HCT116 (cell line): ENCODE results near the gene BICD1. TPM values are rescaled to one million over a fixed set of nuclear protein-coding genes. Genes with fewer than 3 reads are reported as not detected.

Source experiments
- ATAC-seq: fragments of 200-7000 bp; cut with Tn5 transposase; 2 replicates; pipeline ENCODE4 v1.9.1; 2020; ENCODE audit warnings: mild to moderate bottlenecking, moderate library complexity
- BruUV-seq: library from RNA; stranded (reverse); fragments of 400-500 nt; replicated peaks from 2 replicates; lab custom pipeline; 2021; lab: Mats Ljungman, UMichigan
- CTCF ChIA-PET: fragments of 300-600 bp; sonication (Branson Sonifier 250); formaldehyde crosslinking; loops from one replicate; lab custom pipeline; 2021; ENCODE audit warnings: antibody characterized with exemption; lab: Charles Lee
- POLR2A ChIA-PET: fragments of 300-600, 350-600 bp; sonication (Branson Sonifier 250); formaldehyde crosslinking; loops from one replicate; lab custom pipeline; 2021; ENCODE audit warnings: antibody characterized with exemption; lab: Charles Lee
- RAD21 ChIA-PET, 2 experiments: fragments of 300-600 bp; sonication (Branson Sonifier 250); formaldehyde crosslinking; loops; one replicate each; lab custom pipeline; 2023; ENCODE audit warnings: low total read pairs in 2 of 2; ENCODE audit not compliant: uncharacterized antibody in 2 of 2, unreplicated experiment in 2 of 2, low non-redundant PET in 1 of 2; lab: Charles Lee
- DNase-seq: peaks from one replicate; pipeline ENCODE4 v3.0.0-alpha.2; 2010; ENCODE audit warnings: low read depth, low spot score
- H2AFZ ChIP-seq: fragments of 200-600 bp; shearing (Covaris generic), sonication (generic); 2 replicates; pipeline ENCODE4 v1.6.1; 2017; ENCODE audit warnings: low read depth, mixed run types, mixed read lengths, antibody characterized with exemption, low read length; ENCODE audit not compliant: poor library complexity, severe bottlenecking
- H3K27ac ChIP-seq: 2 replicates; pipeline ENCODE4 v1.5.1; 2012; ENCODE audit warnings: low read depth, low read length
- H3K27me3 ChIP-seq: fragments of 200-600 bp; sonication (generic); 2 replicates; pipeline ENCODE4 v1.6.1; 2016; ENCODE audit warnings: mixed run types, low read length, mixed read lengths; ENCODE audit not compliant: insufficient read depth
- H3K36me3 ChIP-seq, 2 experiments: fragments of 200-500 bp in 1 of 2; fragments of 200-600 bp in 1 of 2; sonication (Bioruptor generic) in 1 of 2; sonication (generic) in 1 of 2; 2 replicates each; pipeline versions ENCODE4 v1.5.1 to v1.6.1; 2014 to 2016; ENCODE audit warnings: low read length in 2 of 2, inconsistent platforms in 1 of 2, mixed read lengths in 1 of 2, mixed run types in 1 of 2; ENCODE audit not compliant: insufficient read depth in 2 of 2, control insufficient read depth in 1 of 2
- H3K4me1 ChIP-seq, 2 experiments: fragments of 200-600 bp in 1 of 2; sonication (generic) in 1 of 2; 2 replicates each; pipeline versions ENCODE4 v1.5.1 to v1.6.1; 2012 to 2017; ENCODE audit warnings: low read length in 2 of 2, inconsistent platforms in 1 of 2, mild to moderate bottlenecking in 1 of 2, mixed read lengths in 1 of 2, mixed run types in 1 of 2, moderate library complexity in 1 of 2; ENCODE audit not compliant: insufficient read depth in 2 of 2, control insufficient read depth in 1 of 2
- H3K4me2 ChIP-seq: fragments of 200-600 bp; sonication (generic); 2 replicates; pipeline ENCODE4 v1.6.1; 2017; ENCODE audit warnings: mixed run types, low read length, mixed read lengths
- H3K4me3 ChIP-seq, 2 experiments: fragments of 200-600 bp in 1 of 2; sonication (generic) in 1 of 2; replicated peaks in 1 of 2; 2 replicates each; pipeline ENCODE4 v1.5.1; 2011 to 2016; ENCODE audit warnings: low read length in 2 of 2, control low read depth in 1 of 2, low read depth in 1 of 2, mild to moderate bottlenecking in 1 of 2, mixed read lengths in 1 of 2, mixed run types in 1 of 2
- H3K79me2 ChIP-seq: fragments of 200-600 bp; sonication (generic); 2 replicates; pipeline ENCODE4 v1.6.1; 2017; ENCODE audit warnings: mild to moderate bottlenecking, mixed run types, low read length, moderate library complexity, mixed read lengths; ENCODE audit not compliant: insufficient read depth
- H3K9ac ChIP-seq: fragments of 200-600 bp; sonication (generic); 2 replicates; pipeline ENCODE4 v1.6.1; 2016; ENCODE audit warnings: low read length, mixed read lengths
- H3K9me2 ChIP-seq: fragments of 200-600 bp; sonication (generic), shearing (Covaris generic); 2 replicates; pipeline ENCODE4 v1.6.1; 2017; ENCODE audit warnings: mixed run types, mild to moderate bottlenecking, moderate library complexity; ENCODE audit not compliant: insufficient read depth
- H3K9me3 ChIP-seq, 2 experiments: fragments of 200-500 bp in 1 of 2; fragments of 200-600 bp in 1 of 2; sonication (Bioruptor generic) in 1 of 2; sonication (generic) in 1 of 2; 2 replicates each; pipeline ENCODE4 v1.6.1; 2014 to 2017; ENCODE audit warnings: low read length in 2 of 2, mixed read lengths in 2 of 2, inconsistent platforms in 1 of 2, low read depth in 1 of 2, mild to moderate bottlenecking in 1 of 2, mixed run types in 1 of 2, moderate library complexity in 1 of 2; ENCODE audit not compliant: control insufficient read depth in 1 of 2, insufficient read depth in 1 of 2
- H4K20me1 ChIP-seq: fragments of 200-600 bp; sonication (generic), shearing (Covaris generic); 2 replicates; pipeline ENCODE4 v1.6.1; 2017; ENCODE audit warnings: mixed run types, mild to moderate bottlenecking, moderate library complexity; ENCODE audit not compliant: insufficient read depth
- CBX3 ChIP-seq: IDR thresholded peaks from 2 replicates; pipeline ENCODE4 v1.6.1; 2012; ENCODE audit warnings: low read depth
- CEBPB ChIP-seq: IDR thresholded peaks from 2 replicates; pipeline ENCODE4 v1.6.1; 2012; ENCODE audit warnings: low read depth
- CTCF ChIP-seq, 3 experiments: fragments of 200-600 bp in 1 of 3; sonication (generic) in 1 of 3; IDR thresholded peaks in 2 of 3; conservative IDR thresholded peaks in 1 of 3; 2 replicates each; pipeline ENCODE4 v1.5.1; 2012 to 2017; ENCODE audit warnings: low read depth in 2 of 3, low read length in 2 of 3, antibody characterized with exemption in 1 of 3, borderline replicate concordance in 1 of 3, control low read depth in 1 of 3, mild to moderate bottlenecking in 1 of 3, mixed read lengths in 1 of 3, mixed run types in 1 of 3, moderate library complexity in 1 of 3; ENCODE audit not compliant: insufficient read depth in 1 of 3
- ELF1 ChIP-seq: IDR thresholded peaks from 2 replicates; pipeline ENCODE4 v1.6.1; 2012; ENCODE audit warnings: low read depth, borderline replicate concordance
- EZH2 ChIP-seq: fragments of 200-600 bp; sonication (generic); IDR thresholded peaks from 2 replicates; pipeline ENCODE4 v1.6.1; 2017; ENCODE audit warnings: antibody characterized with exemption, mixed run types
- EZH2phosphoT487 ChIP-seq: fragments of 200-600 bp; IDR thresholded peaks from 2 replicates; pipeline ENCODE4 v1.6.1; 2018; ENCODE audit warnings: antibody characterized with exemption, borderline replicate concordance
- JUND ChIP-seq: IDR thresholded peaks from 2 replicates; pipeline ENCODE4 v1.6.1; 2012
- POLR2AphosphoS5 ChIP-seq: IDR thresholded peaks from 2 replicates; pipeline ENCODE4 v1.6.1; 2011; ENCODE audit warnings: mild to moderate bottlenecking, low read depth, low read length, moderate library complexity
- RAD21 ChIP-seq: IDR thresholded peaks from 2 replicates; pipeline ENCODE4 v1.6.1; 2012; ENCODE audit warnings: low read depth, mild to moderate bottlenecking
- SIN3A ChIP-seq: IDR thresholded peaks from 2 replicates; pipeline ENCODE4 v1.6.1; 2012; ENCODE audit warnings: low read depth
- SP1 ChIP-seq: IDR thresholded peaks from 2 replicates; pipeline ENCODE4 v1.6.1; 2012; ENCODE audit warnings: low read depth
- TCF7L2 ChIP-seq: IDR thresholded peaks from 2 replicates; pipeline ENCODE4 v1.7.0; 2011; ENCODE audit warnings: borderline replicate concordance, inconsistent platforms; ENCODE audit not compliant: insufficient read depth, insufficient read length; ENCODE audit errors: extremely low read depth
- ZFX ChIP-seq: fragments of 450-650 bp; IDR thresholded peaks from 2 replicates; pipeline ENCODE4 v1.6.1; 2017
- intact Hi-C: fragments of 100-400 bp; cut with micrococcal nuclease; formaldehyde crosslinking; loops from 2 replicates; pipeline ENCODE4 v1.10.0; 2022
- total RNA-seq: library from RNA; stranded (reverse); gene quantifications from one replicate; pipeline ENCODE4 v1.2.1, GENCODE V29; 2021; ENCODE audit not compliant: unreplicated experiment

The BICD1 gene
- total RNA-seq, 1 experiment from 2014 or later: 32.5 TPM

DNA sequence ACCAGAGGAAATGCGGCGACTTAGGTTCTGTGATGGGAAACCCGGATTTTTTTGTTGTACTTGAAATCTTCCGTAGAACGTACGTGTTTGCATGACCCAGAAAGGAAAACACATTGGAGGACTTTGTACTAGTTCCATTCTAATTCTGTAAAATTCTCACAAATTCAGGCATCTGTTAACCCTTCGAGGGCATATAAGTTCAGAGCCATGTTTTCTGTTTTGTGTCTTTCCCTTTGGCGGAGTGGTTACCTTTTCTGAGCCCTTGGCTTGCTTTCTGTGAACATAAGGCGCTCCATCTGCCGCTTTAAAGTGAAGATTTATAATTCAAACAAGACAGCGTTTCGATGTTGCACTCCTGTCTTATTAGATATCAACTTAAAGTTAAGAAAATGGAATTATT, 34.2 kb downstream of the BICD1 start:
- H3K9me2 ChIP-seq: no peaks in the 10 kb centered on the region
- no peaks in the 10 kb centered on the region for H3K36me3 ChIP-seq
- no peaks in the 10 kb centered on the region for H3K9me3 ChIP-seq
- H3K4me1 ChIP-seq: no peaks in the 10 kb centered on the region
- ATAC-seq (no peak), DNase-seq (no peak)
- BruUV-seq: no TSS peak
- peaks cover 52% of the 10 kb centered on the region for H3K79me2 ChIP-seq
- ChIA-PET POLR2A (no interaction called here), CTCF (no interaction called here), RAD21 (no interaction called here)
- intact Hi-C loops: no loop called here
- H3K4me2 ChIP-seq: no peak overlapping the region
- peaks cover 6% of the 10 kb centered on the region; the same call in 1 of the 2 replicates for H4K20me1 ChIP-seq
- no peak overlapping the region for H3K4me3 ChIP-seq
- H3K27ac ChIP-seq: no peak overlapping the region
- H3K9ac ChIP-seq: no peak overlapping the region
- H3K27me3 ChIP-seq: no peaks in the 10 kb centered on the region
- H2AFZ ChIP-seq: no peak overlapping the region
- TF ChIP-seq JUND: no peak
- TF ChIP-seq CBX3: no peak
- TF ChIP-seq CTCF (IDR thresholded peaks at IDR 0.05 in 2 of 3, conservative IDR thresholded peaks at IDR 0.05 in 1 of 3; ENCODE audit: borderline replicate concordance in 1 of 3, insufficient read depth in 1 of 3, low read depth in 2 of 3, low read length in 2 of 3): no peak
- TF ChIP-seq TCF7L2: no peak
- no peak for TF ChIP-seq SP1
- no peak for TF ChIP-seq EZH2phosphoT487
- no peak for TF ChIP-seq POLR2AphosphoS5
- TF ChIP-seq ZFX: no peak
- no peak for TF ChIP-seq CEBPB
- TF ChIP-seq ELF1: no peak
- no peak for TF ChIP-seq EZH2
- TF ChIP-seq RAD21: no peak
- no peak for TF ChIP-seq SIN3A
- TF ChIP-seq, all 23 proteins: peak for 0
